ENCODE results near the gene UBFD1. TPM values are rescaled to one million over a fixed set of nuclear protein-coding genes. Genes with fewer than 3 reads are reported as not detected.

The UBFD1 gene, protein sequence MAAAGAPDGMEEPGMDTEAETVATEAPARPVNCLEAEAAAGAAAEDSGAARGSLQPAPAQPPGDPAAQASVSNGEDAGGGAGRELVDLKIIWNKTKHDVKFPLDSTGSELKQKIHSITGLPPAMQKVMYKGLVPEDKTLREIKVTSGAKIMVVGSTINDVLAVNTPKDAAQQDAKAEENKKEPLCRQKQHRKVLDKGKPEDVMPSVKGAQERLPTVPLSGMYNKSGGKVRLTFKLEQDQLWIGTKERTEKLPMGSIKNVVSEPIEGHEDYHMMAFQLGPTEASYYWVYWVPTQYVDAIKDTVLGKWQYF
- 55.2 and 74.1 TPM in 2 replicates for total RNA-seq

GRCh38 chr16:23556881-23557778, at the start of gene UBFD1, which contains the start of gene EARS2:
UBFD1 (plus strand) TSS chr16:23557727; CDS start chr16:23557743, 16 bp downstream.
EARS2 (minus strand) TSS chr16:23557350; CDS start chr16:23557343, 7 bp downstream.

GRCh38 chr16:23510164-23510914, 47.2 kb upstream of the UBFD1 start, which contains the start of gene GGA2:
GGA2 (minus strand) TSS chr16:23510494; CDS start chr16:23510411, 83 bp downstream.

DNA sequence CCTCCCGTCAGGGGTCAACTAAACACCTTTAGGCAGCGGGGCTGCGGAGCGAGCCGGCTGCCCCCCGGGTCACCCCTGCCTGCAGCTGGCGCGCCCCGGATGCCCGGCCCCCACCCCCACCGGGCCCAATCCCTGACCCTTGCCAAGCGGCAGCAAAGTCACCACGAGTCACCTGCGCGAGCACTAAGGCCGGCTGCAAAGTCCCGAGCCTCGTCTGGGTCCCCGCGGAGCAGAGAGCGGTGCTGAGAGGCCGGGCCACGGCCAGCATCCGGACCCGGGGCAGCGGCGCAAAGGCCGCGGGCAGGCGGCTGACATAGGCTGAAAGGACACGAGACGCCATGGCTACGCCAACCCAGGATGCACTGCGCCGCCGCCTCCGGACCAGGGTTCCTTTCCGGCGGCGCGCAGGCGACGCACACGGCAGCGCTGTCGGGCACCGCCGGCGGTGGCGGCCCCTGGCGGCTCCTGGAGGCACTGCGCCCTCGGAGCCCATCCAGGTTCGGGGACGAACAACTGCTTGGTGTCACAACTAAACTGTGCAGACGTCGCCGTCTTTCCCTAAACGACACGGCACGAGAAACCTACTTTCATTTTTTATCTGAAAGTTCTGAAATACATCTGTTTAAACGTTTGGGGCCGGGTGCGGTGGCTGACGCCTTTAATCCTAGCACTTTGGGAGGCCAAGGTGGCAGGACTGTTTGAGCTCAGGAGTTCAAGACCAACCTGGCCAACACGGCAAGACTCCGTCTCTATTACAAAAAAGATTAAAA, 38.6 kb downstream of the UBFD1 start, which contains the start of gene NDUFAB1:
NDUFAB1 (minus strand) TSS at position 366 of the 770 bp plus-strand sequence; CDS start at position 340, 26 bp downstream.

Other genes starting within 250 kb of the UBFD1 start
- gene COG7, start 104.5 kb upstream of the UBFD1 start, total RNA-seq = 8.0 and 13.8 TPM in 2 replicates
- 17.9 and 23.3 TPM in 2 replicates for gene GGA2, start 47.2 kb upstream of the UBFD1 start, total RNA-seq
- gene EARS2, start 377 bp upstream of the UBFD1 start, total RNA-seq = 18.4 and 23.5 TPM in 2 replicates
- gene NDUFAB1, start 38.6 kb downstream of the UBFD1 start, total RNA-seq = 102 and 124 TPM in 2 replicates
- 7.1 and 7.9 TPM in 2 replicates for gene PALB2, start 83.6 kb downstream of the UBFD1 start, total RNA-seq
- 54.0 and 55.7 TPM in 2 replicates for gene DCTN5, start 83.7 kb downstream of the UBFD1 start, total RNA-seq
- 9.4 and 22.8 TPM in 2 replicates for gene PLK1, start 121.2 kb downstream of the UBFD1 start, total RNA-seq
- gene ERN2, start 155.5 kb downstream of the UBFD1 start, total RNA-seq = not detected in 2 replicates
- gene CHP2, start 197.3 kb downstream of the UBFD1 start, total RNA-seq = not detected in 2 replicates

All from endothelial cell of coronary artery (primary cell).